ENCODE measurements around the gene FGF12.

DNA sequence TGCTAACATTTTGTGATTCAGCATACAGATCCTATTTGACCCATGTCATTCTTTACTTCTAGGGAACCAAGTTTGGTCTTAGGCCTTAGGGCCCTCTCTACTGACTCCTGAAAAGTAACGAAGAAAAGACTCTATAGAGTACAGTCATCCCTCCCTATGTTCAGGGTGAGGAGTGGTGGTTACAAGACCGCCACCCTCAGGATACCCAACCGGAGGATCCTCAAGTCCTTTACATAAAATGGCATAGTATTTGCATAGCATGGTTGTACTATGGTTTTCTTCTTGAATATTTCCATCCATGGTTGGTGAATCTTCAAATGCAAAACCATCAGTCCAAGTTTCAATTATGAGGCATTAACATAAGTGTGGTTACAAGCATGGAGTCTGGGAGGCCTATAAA, 327.6 kb downstream of the FGF12 start:
- TF ChIP-seq POLR2A (IDR thresholded peaks at IDR 0.05) (no peak), POLR2AphosphoS5 (IDR thresholded peaks at IDR 0.05) (no peak)
- TF ChIP-seq, protein P1, sequence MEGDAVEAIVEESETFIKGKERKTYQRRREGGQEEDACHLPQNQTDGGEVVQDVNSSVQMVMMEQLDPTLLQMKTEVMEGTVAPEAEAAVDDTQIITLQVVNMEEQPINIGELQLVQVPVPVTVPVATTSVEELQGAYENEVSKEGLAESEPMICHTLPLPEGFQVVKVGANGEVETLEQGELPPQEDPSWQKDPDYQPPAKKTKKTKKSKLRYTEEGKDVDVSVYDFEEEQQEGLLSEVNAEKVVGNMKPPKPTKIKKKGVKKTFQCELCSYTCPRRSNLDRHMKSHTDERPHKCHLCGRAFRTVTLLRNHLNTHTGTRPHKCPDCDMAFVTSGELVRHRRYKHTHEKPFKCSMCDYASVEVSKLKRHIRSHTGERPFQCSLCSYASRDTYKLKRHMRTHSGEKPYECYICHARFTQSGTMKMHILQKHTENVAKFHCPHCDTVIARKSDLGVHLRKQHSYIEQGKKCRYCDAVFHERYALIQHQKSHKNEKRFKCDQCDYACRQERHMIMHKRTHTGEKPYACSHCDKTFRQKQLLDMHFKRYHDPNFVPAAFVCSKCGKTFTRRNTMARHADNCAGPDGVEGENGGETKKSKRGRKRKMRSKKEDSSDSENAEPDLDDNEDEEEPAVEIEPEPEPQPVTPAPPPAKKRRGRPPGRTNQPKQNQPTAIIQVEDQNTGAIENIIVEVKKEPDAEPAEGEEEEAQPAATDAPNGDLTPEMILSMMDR (IDR thresholded peaks at IDR 0.05): no peak
